Loucy (cell line): Measurements from ENCODE around the gene MINAR2.

Source experiments
- CTCF ChIP-seq: fragments of 200-600 bp; sonication (generic); conservative IDR thresholded peaks from 2 replicates; pipeline ENCODE4 v1.5.1; 2014; ENCODE audit warnings: mild to moderate bottlenecking, antibody characterized with exemption, low read length
- EZH2phosphoT487 ChIP-seq: fragments of 200-600 bp; IDR thresholded peaks from 2 replicates; pipeline ENCODE4 v1.6.1; 2018; ENCODE audit warnings: antibody characterized with exemption, mild to moderate bottlenecking, moderate library complexity, borderline replicate concordance

- TF ChIP-seq CTCF (no peak), EZH2phosphoT487 (no peak)
Measured at GRCh38 chr5:129724647-129725046, 23.2 kb upstream of the MINAR2 start.
